A549 (cell line): ENCODE results near the gene CNKSR2. TPM values are rescaled to one million over a fixed set of nuclear protein-coding genes. Genes with fewer than 3 reads are reported as not detected.
A peak's percentile ranks its signal among the peaks of the same experiment; 100 is the strongest.

Experiments
- ATAC-seq, 2 experiments: fragments of 200-7000 bp in 1 of 2; fragments of >200 bp in 1 of 2; cut with Nextera tagmentation in 1 of 2; cut with Tn5 transposase in 1 of 2; 3 replicates each; pipeline versions ENCODE4 v1.8.0 to v1.9.1; 2018 to 2020; ENCODE audit warnings: mild to moderate bottlenecking in 1 of 2, moderate library complexity in 1 of 2
- CTCF ChIA-PET: fragments of 300-600 bp; sonication (Branson Sonifier 250); formaldehyde crosslinking; extraction: SDS; loops from one replicate; lab custom pipeline; 2021; ENCODE audit warnings: antibody characterized with exemption, inconsistent platforms; lab: Yijun Ruan, JAX
- POLR2A ChIA-PET: fragments of 350-600 bp; formaldehyde crosslinking; extraction: SDS; loops from one replicate; lab custom pipeline; 2021; ENCODE audit warnings: antibody characterized with exemption, inconsistent platforms; lab: Yijun Ruan, JAX
- DNase-seq, 2 experiments: peaks; one replicate each; pipeline versions ENCODE4 v3.0.0 to v3.0.0-alpha.2; 2011 to 2016; ENCODE audit warnings: low read depth in 1 of 2, low spot score in 1 of 2
- FAIRE-seq: peaks from 2 replicates; lab custom pipeline; 2011; peaks lifted over from hg19 to GRCh38; lab: Jason Lieb, UNC
- H3K27ac ChIP-seq, 2 experiments: fragments of >200 bp; sonication (Bioruptor Twin); formaldehyde crosslinking; 3 replicates each; pipeline ENCODE4 v1.5.1; 2016 to 2017
- H3K4me1 ChIP-seq: fragments of >200 bp; sonication (Bioruptor Twin); formaldehyde crosslinking; 3 replicates; pipeline ENCODE4 v1.6.1; 2016
- H3K4me2 ChIP-seq: fragments of >200 bp; sonication (Bioruptor Twin); formaldehyde crosslinking; 3 replicates; pipeline ENCODE4 v1.6.1; 2016
- H3K4me3 ChIP-seq: fragments of >200 bp; sonication (Bioruptor Twin); formaldehyde crosslinking; 3 replicates; pipeline ENCODE4 v1.5.1; 2016
- H3K9me3 ChIP-seq: fragments of >200 bp; sonication (Bioruptor Twin); formaldehyde crosslinking; 3 replicates; pipeline ENCODE4 v1.6.1; 2016
- ATOH8 ChIP-seq: fragments of 250-450 bp; sonication (Bioruptor Pico); IDR thresholded peaks from 2 replicates; pipeline ENCODE4 v1.5.0; 2020; ENCODE audit warnings: low read depth, mild to moderate bottlenecking, moderate library complexity
- BCL3 ChIP-seq: fragments of >200 bp; sonication (Bioruptor Twin); formaldehyde crosslinking; IDR thresholded peaks from 3 replicates; pipeline ENCODE4 v1.6.1; 2016
- CBX8 ChIP-seq: fragments of 200-600 bp; sonication (generic); IDR thresholded peaks from 2 replicates; pipeline ENCODE4 v1.6.1; 2016
- E2F6 ChIP-seq: IDR thresholded peaks from 2 replicates; pipeline ENCODE4 v1.6.1; 2012; ENCODE audit warnings: low read depth, borderline replicate concordance
- EHF ChIP-seq: fragments of 250-450 bp; sonication (Bioruptor Pico); IDR thresholded peaks from 2 replicates; pipeline ENCODE4 v1.5.0; 2020; ENCODE audit warnings: mild to moderate bottlenecking
- ELK1 ChIP-seq: fragments of 150-350 bp; IDR thresholded peaks from 2 replicates; pipeline ENCODE4 v1.6.1; 2014; ENCODE audit warnings: low read depth, mild to moderate bottlenecking, low read length
- EP300 ChIP-seq, 2 experiments: fragments of >200 bp; sonication (Bioruptor Twin); formaldehyde crosslinking; IDR thresholded peaks; 2 replicates in 1 of 2; 3 replicates in 1 of 2; pipeline ENCODE4 v1.6.1; 2016 to 2017
- FOSB ChIP-seq: fragments of 250-450 bp; sonication (Bioruptor Pico); IDR thresholded peaks from 2 replicates; pipeline ENCODE4 v1.5.0; 2020; ENCODE audit warnings: mild to moderate bottlenecking, moderate library complexity
- FOXS1 ChIP-seq: fragments of 250-450 bp; sonication (Bioruptor Pico); IDR thresholded peaks from 2 replicates; pipeline ENCODE4 v1.5.0; 2020; ENCODE audit warnings: mild to moderate bottlenecking, moderate library complexity
- HDAC2 ChIP-seq: fragments of 200-600 bp; sonication (generic); IDR thresholded peaks from 2 replicates; pipeline ENCODE4 v1.6.1; 2016
- HES2 ChIP-seq: fragments of >200 bp; sonication (Bioruptor Twin); formaldehyde crosslinking; IDR thresholded peaks from 2 replicates; pipeline ENCODE4 v1.6.1; 2016
- HEYL ChIP-seq: fragments of 250-450 bp; sonication (Bioruptor Pico); IDR thresholded peaks from 2 replicates; pipeline ENCODE4 v1.8.0; 2021; ENCODE audit warnings: mild to moderate bottlenecking, moderate library complexity
- HOXA7 ChIP-seq: fragments of 250-450 bp; sonication (Bioruptor Pico); IDR thresholded peaks from 2 replicates; pipeline ENCODE4 v1.5.0; 2020; ENCODE audit warnings: mild to moderate bottlenecking, moderate library complexity
- JUN ChIP-seq, 2 experiments: fragments of >200 bp; sonication (Bioruptor Twin); formaldehyde crosslinking; IDR thresholded peaks; 2 replicates in 1 of 2; 3 replicates in 1 of 2; pipeline ENCODE4 v1.6.1; 2016 to 2017
- MAFK ChIP-seq: fragments of 450-650 bp; IDR thresholded peaks from 2 replicates; pipeline ENCODE4 v1.6.1; 2014; ENCODE audit not compliant: partially characterized antibody
- MAX ChIP-seq: IDR thresholded peaks from 2 replicates; pipeline ENCODE4 v1.6.1; 2012
- NPAS2 ChIP-seq: fragments of 250-450 bp; sonication (Bioruptor Pico); IDR thresholded peaks from 2 replicates; pipeline ENCODE4 v1.8.0; 2022; ENCODE audit warnings: mild to moderate bottlenecking, moderate library complexity, borderline replicate concordance
- NR3C1 ChIP-seq: fragments of >200 bp; sonication (Bioruptor Twin); formaldehyde crosslinking; IDR thresholded peaks from 3 replicates; pipeline ENCODE4 v1.6.1; 2017
- POLR2A ChIP-seq: IDR thresholded peaks from 2 replicates; pipeline ENCODE4 v1.6.1; 2012; ENCODE audit warnings: mild to moderate bottlenecking, low read length
- RAD21 ChIP-seq, 2 experiments: fragments of >200 bp in 1 of 2; sonication (Bioruptor Twin) in 1 of 2; formaldehyde crosslinking in 1 of 2; IDR thresholded peaks in 1 of 2; conservative IDR thresholded peaks in 1 of 2; 2 replicates in 1 of 2; 3 replicates in 1 of 2; pipeline ENCODE4 v1.6.1; 2012 to 2018; ENCODE audit warnings: inconsistent platforms in 1 of 2
- TP53 ChIP-seq: fragments of 250-450 bp; sonication (Bioruptor Pico); IDR thresholded peaks from 2 replicates; pipeline ENCODE4 v1.5.0; 2021; ENCODE audit warnings: mild to moderate bottlenecking, moderate library complexity
- ZSCAN20 ChIP-seq: fragments of 250-450 bp; sonication (Bioruptor Pico); IDR thresholded peaks from 2 replicates; pipeline ENCODE4 v1.8.0; 2022; ENCODE audit warnings: mild to moderate bottlenecking, moderate library complexity
- WGBS: methylation state at CpG from one replicate; pipeline ENCODE4 v1.1.6; 2017; ENCODE audit errors: missing lambda C conversion rate; 5-methylcytosine and 5-hydroxymethylcytosine counted together
- polyA plus RNA-seq, 4 experiments: library from polyadenylated mRNA; depleted of rRNA in 3 of 4; stranded (reverse); fragments of >200 nt; fragmentation: RNase III in 1 of 4; extraction: RNeasy Plus Mini Kit Qiagen cat#74134 plus additional on column Dnase treatment in 1 of 4; gene quantifications; 2 replicates in 3 of 4; 3 replicates in 1 of 4; pipeline ENCODE4 v1.2.3, GENCODE V29; 2011 to 2017

The CNKSR2 gene
- polyA plus RNA-seq, 2 of the 4 experiments (the other 2 are of a cell fraction), result 5.8 to 11.4 TPM

GRCh38 chrX:21662761-21663160 lies 288.5 kb downstream of the CNKSR2 start:
- ATAC-seq, result no peak
- Histone ChIP-seq H3K4me3 (no peak overlapping the region), H3K4me2 (no peak overlapping the region), H3K4me1 (no peaks in the 10 kb centered on the region), H3K9me3 (no peaks in the 10 kb centered on the region), H3K27ac (no peak overlapping the region)
- 44% methylated on average over 4 of the region's 4 CpGs for whole genome bisulfite sequencing
- CTCF ChIA-PET, result no interaction called here
- FAIRE-seq, result no peak
- no peak for DNase-seq
- POLR2A ChIA-PET, result no interaction called here
- no peak for TF ChIP-seq CBX8
- no peak for TF ChIP-seq NR3C1

- TF ChIP-seq ZSCAN20 (CRISPR knock-in tag) (no peak), ATOH8 (CRISPR knock-in tag) (no peak), MAFK (no peak), FOSB (CRISPR knock-in tag) (no peak), ELK1 (no peak), HEYL (CRISPR knock-in tag) (no peak), BCL3 (no peak), FOXS1 (CRISPR knock-in tag) (no peak), POLR2A (no peak), MAX (no peak), NR3C1 (no peak), CBX8 (no peak), EHF (CRISPR knock-in tag) (no peak), RAD21 (conservative IDR thresholded peaks at IDR 0.05 in 1 of 2, IDR thresholded peaks at IDR 0.05 in 1 of 2) (no peak), HOXA7 (CRISPR knock-in tag) (no peak), TP53 (CRISPR knock-in tag) (no peak), E2F6 (no peak), NPAS2 (CRISPR knock-in tag) (no peak)
- Histone ChIP-seq H3K4me1 (no peaks in the 10 kb centered on the region), H3K4me3 (no peak overlapping the region), H3K27ac (no peak overlapping the region), H3K9me3 (no peaks in the 10 kb centered on the region), H3K4me2 (no peak overlapping the region)
- DNase-seq (no peak), FAIRE-seq (peak; percentile 13), ATAC-seq (no peak)
- ChIA-PET POLR2A (no interaction called here), CTCF (no interaction called here)
- 26% methylated on average over 4 of the region's 4 CpGs for WGBS
These were observed 292.0 kb downstream of the CNKSR2 start for GRCh38 chrX:21666252-21666651.

GRCh38 chrX:21666679-21667078 lies 292.5 kb downstream of the CNKSR2 start:
- no peak overlapping the region for H3K27ac ChIP-seq
- H3K4me1 ChIP-seq, result no peaks in the 10 kb centered on the region
- H3K9me3 ChIP-seq, result no peaks in the 10 kb centered on the region
- DNase-seq (no peak), ATAC-seq (no peak), FAIRE-seq (no peak)
- CTCF ChIA-PET, result no interaction called here
- WGBS, result 27% methylated on average over 4 of the region's 4 CpGs
- H3K4me3 ChIP-seq, result no peak overlapping the region
- H3K4me2 ChIP-seq, result no peak overlapping the region
- TF ChIP-seq EP300 (IDR thresholded peaks at IDR 0.05) (no peak), HOXA7 (CRISPR knock-in tag) (no peak), HDAC2 (no peak), RAD21 (conservative IDR thresholded peaks at IDR 0.05 in 1 of 2, IDR thresholded peaks at IDR 0.05 in 1 of 2) (no peak), JUN (IDR thresholded peaks at IDR 0.05) (no peak), NPAS2 (CRISPR knock-in tag) (no peak), TP53 (CRISPR knock-in tag) (no peak), EHF (CRISPR knock-in tag) (no peak), CBX8 (no peak), HES2 (no peak)
- POLR2A ChIA-PET, result no interaction called here
